A549 (cell line): ENCODE measurements around the gene HOXD8.

Source experiments
- CBX2 ChIP-seq: fragments of 200-600 bp; sonication (generic); IDR thresholded peaks from 2 replicates; pipeline ENCODE4 v1.6.1; 2016; ENCODE audit warnings: low read depth, mild to moderate bottlenecking, borderline replicate concordance
- CHD4 ChIP-seq: fragments of 200-600 bp; sonication (generic); IDR thresholded peaks from 2 replicates; pipeline ENCODE4 v1.6.1; 2016; ENCODE audit warnings: antibody characterized with exemption, mild to moderate bottlenecking, borderline replicate concordance
- KDM1A ChIP-seq: fragments of 200-600 bp; sonication (generic); IDR thresholded peaks from 2 replicates; pipeline ENCODE4 v1.6.1; 2016; ENCODE audit warnings: low read depth, mild to moderate bottlenecking
- SMC3 ChIP-seq: fragments of >200 bp; sonication (Bioruptor Twin); formaldehyde crosslinking; IDR thresholded peaks from 3 replicates; pipeline ENCODE4 v1.6.1; 2018; ENCODE audit warnings: inconsistent platforms
- TF ChIP-seq, protein P1 (sequence below): fragments of >200 bp; sonication (Bioruptor Twin); formaldehyde crosslinking; IDR thresholded peaks from 3 replicates; pipeline ENCODE4 v1.5.1; 2016

DNA sequence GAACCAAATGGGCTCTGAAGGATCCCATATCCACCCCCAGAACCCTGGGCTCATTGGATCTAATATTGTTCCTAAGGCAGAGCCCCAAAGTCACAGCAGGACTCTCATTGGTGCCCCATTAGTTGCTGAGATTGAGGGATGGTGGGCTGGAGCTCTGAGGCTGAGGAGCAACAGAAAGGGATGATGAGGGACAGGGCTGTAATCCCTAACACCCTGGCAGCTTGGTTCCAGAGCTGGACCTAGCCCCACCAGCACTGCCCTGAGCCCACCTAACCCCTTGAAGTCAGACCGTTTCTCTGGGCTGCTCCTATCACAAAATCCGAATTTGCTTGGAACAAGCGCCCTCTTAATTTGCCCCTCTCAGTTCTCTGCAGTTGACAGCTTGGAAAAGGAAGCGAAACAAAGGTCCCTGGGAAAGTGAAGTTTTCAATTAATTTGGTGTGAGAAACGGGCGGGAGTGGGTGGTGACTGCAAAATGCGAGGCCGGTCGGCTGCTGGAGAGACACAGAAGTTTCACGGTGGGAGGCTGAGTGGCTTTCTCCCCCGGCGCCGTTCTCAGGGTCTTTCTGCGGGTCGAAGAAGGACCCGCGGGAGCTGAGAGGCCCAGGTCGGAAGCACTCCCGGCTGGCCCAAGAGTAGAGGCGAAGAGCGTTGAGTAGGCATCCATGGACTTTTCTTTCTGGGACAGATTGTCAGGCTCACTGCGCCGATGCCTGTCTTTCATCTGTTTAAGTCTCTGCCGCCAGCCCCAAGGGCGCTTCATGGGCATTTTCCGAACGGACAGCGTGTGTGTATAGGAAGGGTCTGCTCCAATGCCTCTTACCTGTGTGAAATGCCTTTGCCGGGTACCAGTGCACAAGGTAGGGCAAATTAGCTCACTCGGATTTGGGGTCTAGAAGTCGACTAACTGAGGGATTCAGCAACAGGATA lies 37.9 kb upstream of the HOXD8 start:
- no peak for TF ChIP-seq CBX2
- TF ChIP-seq KDM1A, result no peak
- TF ChIP-seq, protein P1, sequence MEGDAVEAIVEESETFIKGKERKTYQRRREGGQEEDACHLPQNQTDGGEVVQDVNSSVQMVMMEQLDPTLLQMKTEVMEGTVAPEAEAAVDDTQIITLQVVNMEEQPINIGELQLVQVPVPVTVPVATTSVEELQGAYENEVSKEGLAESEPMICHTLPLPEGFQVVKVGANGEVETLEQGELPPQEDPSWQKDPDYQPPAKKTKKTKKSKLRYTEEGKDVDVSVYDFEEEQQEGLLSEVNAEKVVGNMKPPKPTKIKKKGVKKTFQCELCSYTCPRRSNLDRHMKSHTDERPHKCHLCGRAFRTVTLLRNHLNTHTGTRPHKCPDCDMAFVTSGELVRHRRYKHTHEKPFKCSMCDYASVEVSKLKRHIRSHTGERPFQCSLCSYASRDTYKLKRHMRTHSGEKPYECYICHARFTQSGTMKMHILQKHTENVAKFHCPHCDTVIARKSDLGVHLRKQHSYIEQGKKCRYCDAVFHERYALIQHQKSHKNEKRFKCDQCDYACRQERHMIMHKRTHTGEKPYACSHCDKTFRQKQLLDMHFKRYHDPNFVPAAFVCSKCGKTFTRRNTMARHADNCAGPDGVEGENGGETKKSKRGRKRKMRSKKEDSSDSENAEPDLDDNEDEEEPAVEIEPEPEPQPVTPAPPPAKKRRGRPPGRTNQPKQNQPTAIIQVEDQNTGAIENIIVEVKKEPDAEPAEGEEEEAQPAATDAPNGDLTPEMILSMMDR, result no peak
- TF ChIP-seq SMC3, result no peak
- TF ChIP-seq CHD4, result no peak
